ENCODE measurements around the gene CPVL.

Gene CPVL

DNA sequence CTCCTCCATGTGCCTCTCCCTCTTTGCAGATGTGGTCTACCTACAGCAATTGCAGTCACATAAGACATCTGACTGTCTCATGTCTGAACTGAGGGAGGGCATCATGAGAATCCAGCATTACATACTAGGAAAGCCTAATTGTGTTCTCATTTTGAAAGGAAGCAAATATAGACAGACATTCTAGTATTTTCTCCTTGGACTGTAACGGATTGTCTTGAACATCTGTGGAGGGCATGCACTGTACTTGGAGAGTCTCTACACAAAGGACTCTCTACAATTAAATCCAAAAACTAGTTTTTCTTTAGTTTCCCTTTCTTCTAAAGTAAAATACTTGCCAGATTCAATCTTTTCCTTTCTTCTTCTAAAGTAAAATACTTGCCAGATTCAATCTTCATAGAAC lies 153.5 kb downstream of the CPVL start:
- H3K4me2 ChIP-seq (ENCODE audit: low read length): no peak overlapping the region
- H3K27me3 ChIP-seq (ENCODE audit: control insufficient read depth, insufficient read depth, low read length): no peaks in the 10 kb centered on the region
- H3K36me3 ChIP-seq (ENCODE audit: insufficient read depth, low read length): no peaks in the 10 kb centered on the region
- H3K4me3 ChIP-seq (ENCODE audit: low read length): no peak overlapping the region
- H3K9me3 ChIP-seq (replicated peaks; ENCODE audit: low read length): no peaks in the 10 kb centered on the region
- no peak overlapping the region for H3K9ac ChIP-seq (ENCODE audit: low read depth, low read length)
- H3K4me1 ChIP-seq (ENCODE audit: control insufficient read depth, insufficient read depth, low read length): peaks cover 30% of the 10 kb centered on the region

DNA sequence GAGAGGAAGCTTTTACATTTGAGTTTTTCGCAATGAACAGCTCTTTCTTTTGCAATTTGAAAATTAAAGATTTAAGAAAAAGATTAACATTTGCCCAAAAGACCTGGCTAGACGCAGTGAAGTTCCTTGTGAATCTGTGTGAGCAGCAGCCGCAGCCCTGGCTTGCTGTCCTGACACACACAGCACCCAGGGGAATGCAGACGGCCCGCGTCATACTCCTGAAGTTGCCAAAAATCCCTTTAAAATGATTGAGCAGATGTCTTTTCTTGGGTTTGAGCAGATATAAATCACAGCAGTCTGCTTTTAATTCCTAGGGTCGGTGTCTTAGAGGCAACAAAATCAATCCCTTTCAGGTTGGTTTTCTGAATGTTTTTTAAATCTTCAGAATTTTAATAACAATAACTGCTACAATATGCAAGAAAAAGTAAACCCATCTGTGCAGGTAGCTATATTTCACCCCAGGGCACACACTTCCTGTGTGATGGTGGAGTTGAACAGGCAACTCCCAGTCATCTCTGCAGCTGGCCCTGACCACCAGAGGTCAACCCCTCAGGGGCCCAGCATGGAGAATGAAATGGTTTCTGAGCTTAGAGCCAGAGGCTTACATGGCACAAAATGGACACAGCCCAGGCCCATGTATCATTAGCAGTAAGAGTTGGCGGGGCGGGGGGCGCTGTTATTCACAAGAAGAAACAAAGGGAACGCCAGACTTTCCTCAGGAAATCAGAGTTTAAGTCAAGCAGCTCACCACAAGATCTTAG lies 156.0 kb downstream of the CPVL start:
- Histone ChIP-seq H3K9me3 (replicated peaks; ENCODE audit: low read length) (no peaks in the 10 kb centered on the region), H3K9ac (ENCODE audit: low read depth, low read length) (no peak overlapping the region), H3K27me3 (ENCODE audit: control insufficient read depth, insufficient read depth, low read length) (no peaks in the 10 kb centered on the region), H3K4me3 (ENCODE audit: low read length) (no peak overlapping the region), H3K4me1 (ENCODE audit: control insufficient read depth, insufficient read depth, low read length) (peaks cover 48% of the 10 kb centered on the region), H3K4me2 (ENCODE audit: low read length) (peak overlapping the region; percentile 34), H3K36me3 (ENCODE audit: insufficient read depth, low read length) (no peaks in the 10 kb centered on the region)

GRCh38 chr7:28989211-28989980 lies 156.9 kb downstream of the CPVL start:
- Histone ChIP-seq H3K27me3 (ENCODE audit: control insufficient read depth, insufficient read depth, low read length) (no peaks in the 10 kb centered on the region), H3K4me1 (ENCODE audit: control insufficient read depth, insufficient read depth, low read length) (peaks cover 56% of the 10 kb centered on the region)

GRCh38 chr7:28988810-28989209 lies 157.5 kb downstream of the CPVL start:
- Histone ChIP-seq H3K4me1 (ENCODE audit: control insufficient read depth, insufficient read depth, low read length) (peaks cover 62% of the 10 kb centered on the region), H3K4me2 (ENCODE audit: low read length) (peak overlapping the region; percentile 5), H3K36me3 (ENCODE audit: insufficient read depth, low read length) (no peaks in the 10 kb centered on the region), H3K4me3 (ENCODE audit: low read length) (no peak overlapping the region), H3K27me3 (ENCODE audit: control insufficient read depth, insufficient read depth, low read length) (no peaks in the 10 kb centered on the region), H3K9me3 (replicated peaks; ENCODE audit: low read length) (no peaks in the 10 kb centered on the region), H3K9ac (ENCODE audit: low read depth, low read length) (no peak overlapping the region)

More at GRCh38 chr7:28989211-28989980, 156.9 kb downstream of the CPVL start:
- Histone ChIP-seq H3K36me3 (ENCODE audit: insufficient read depth, low read length) (no peaks in the 10 kb centered on the region), H3K4me2 (ENCODE audit: low read length) (peak overlapping the region; percentile 34), H3K9me3 (replicated peaks; ENCODE audit: low read length) (no peaks in the 10 kb centered on the region), H3K9ac (ENCODE audit: low read depth, low read length) (no peak overlapping the region), H3K4me3 (ENCODE audit: low read length) (no peak overlapping the region)

GRCh38 chr7:28988091-28988490 lies 158.2 kb downstream of the CPVL start:
- Histone ChIP-seq H3K9ac (ENCODE audit: low read depth, low read length) (no peak overlapping the region), H3K27me3 (ENCODE audit: control insufficient read depth, insufficient read depth, low read length) (no peaks in the 10 kb centered on the region), H3K9me3 (replicated peaks; ENCODE audit: low read length) (no peaks in the 10 kb centered on the region), H3K4me3 (ENCODE audit: low read length) (no peak overlapping the region), H3K36me3 (ENCODE audit: insufficient read depth, low read length) (no peaks in the 10 kb centered on the region), H3K4me2 (ENCODE audit: low read length) (no peak overlapping the region), H3K4me1 (ENCODE audit: control insufficient read depth, insufficient read depth, low read length) (peaks cover 62% of the 10 kb centered on the region)

DNA sequence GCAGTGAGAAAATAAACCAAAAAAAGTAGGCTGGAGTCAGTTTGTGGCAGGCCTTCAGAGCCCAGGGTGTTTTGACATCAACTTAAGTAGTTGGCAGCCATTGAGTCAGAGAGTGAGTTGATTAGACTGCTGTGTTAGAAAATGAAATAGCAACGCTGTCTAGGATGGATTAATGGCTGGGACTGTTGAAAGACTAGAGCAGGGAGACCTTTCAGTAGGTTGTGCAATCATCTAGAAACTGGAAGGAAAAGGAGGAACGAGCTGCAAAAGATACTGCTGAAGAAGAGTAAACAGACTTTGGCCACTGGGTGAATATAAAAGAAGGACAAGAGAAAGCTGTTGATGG lies 159.6 kb downstream of the CPVL start:
- Histone ChIP-seq H3K36me3 (ENCODE audit: insufficient read depth, low read length) (no peaks in the 10 kb centered on the region), H3K4me3 (ENCODE audit: low read length) (no peak overlapping the region), H3K27me3 (ENCODE audit: control insufficient read depth, insufficient read depth, low read length) (no peaks in the 10 kb centered on the region), H3K9me3 (replicated peaks; ENCODE audit: low read length) (no peaks in the 10 kb centered on the region), H3K9ac (ENCODE audit: low read depth, low read length) (no peak overlapping the region), H3K4me2 (ENCODE audit: low read length) (no peak overlapping the region), H3K4me1 (ENCODE audit: control insufficient read depth, insufficient read depth, low read length) (peaks cover 62% of the 10 kb centered on the region)

DNA sequence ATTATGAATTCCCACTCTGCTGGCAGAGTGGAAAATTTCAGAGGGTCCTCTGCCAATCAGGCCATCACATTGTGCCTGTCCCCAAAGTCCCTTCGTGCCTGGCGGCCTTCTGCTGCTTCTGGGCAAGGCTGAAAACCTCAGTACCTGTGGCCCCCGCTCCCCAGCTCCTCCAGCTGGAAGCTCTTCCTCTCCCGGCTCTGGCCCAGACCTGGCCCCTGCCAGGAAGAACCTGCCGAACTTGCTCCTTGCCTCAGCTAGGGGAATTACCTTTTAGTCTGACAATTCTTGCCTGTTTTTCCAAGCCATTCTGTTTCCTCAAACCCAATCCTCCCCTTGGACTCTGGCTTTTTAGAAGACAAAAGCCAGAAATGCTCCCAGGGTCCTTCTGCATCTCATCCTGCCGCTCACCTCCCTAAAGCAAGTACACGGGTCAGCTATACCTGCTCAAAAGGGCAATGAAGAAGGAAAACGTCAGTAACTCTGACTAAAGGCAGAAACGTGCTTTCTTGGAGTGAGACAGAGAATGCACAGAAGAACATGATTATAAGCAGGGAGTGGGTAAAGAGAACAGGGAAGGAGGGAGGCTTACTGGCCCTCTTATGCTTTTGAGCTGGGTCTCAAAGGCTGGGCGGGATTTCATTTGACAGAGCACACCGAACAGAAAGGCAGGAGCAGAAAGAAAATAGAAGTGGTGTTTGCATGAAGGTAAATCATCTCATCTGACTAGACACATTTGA lies 160.1 kb downstream of the CPVL start:
- Histone ChIP-seq H3K4me3 (ENCODE audit: low read length) (no peak overlapping the region), H3K4me2 (ENCODE audit: low read length) (no peak overlapping the region), H3K36me3 (ENCODE audit: insufficient read depth, low read length) (no peaks in the 10 kb centered on the region), H3K4me1 (ENCODE audit: control insufficient read depth, insufficient read depth, low read length) (peaks cover 62% of the 10 kb centered on the region), H3K9me3 (replicated peaks; ENCODE audit: low read length) (no peaks in the 10 kb centered on the region), H3K9ac (ENCODE audit: low read depth, low read length) (no peak overlapping the region), H3K27me3 (ENCODE audit: control insufficient read depth, insufficient read depth, low read length) (no peaks in the 10 kb centered on the region)

GRCh38 chr7:28984631-28985030 lies 161.7 kb downstream of the CPVL start:
- Histone ChIP-seq H3K4me3 (ENCODE audit: low read length) (peak overlapping the region; percentile 43), H3K9ac (ENCODE audit: low read depth, low read length) (no peak overlapping the region), H3K4me2 (ENCODE audit: low read length) (peak overlapping the region; percentile 65), H3K9me3 (replicated peaks; ENCODE audit: low read length) (no peaks in the 10 kb centered on the region), H3K27me3 (ENCODE audit: control insufficient read depth, insufficient read depth, low read length) (no peaks in the 10 kb centered on the region), H3K36me3 (ENCODE audit: insufficient read depth, low read length) (no peaks in the 10 kb centered on the region), H3K4me1 (ENCODE audit: control insufficient read depth, insufficient read depth, low read length) (peaks cover 51% of the 10 kb centered on the region)

DNA sequence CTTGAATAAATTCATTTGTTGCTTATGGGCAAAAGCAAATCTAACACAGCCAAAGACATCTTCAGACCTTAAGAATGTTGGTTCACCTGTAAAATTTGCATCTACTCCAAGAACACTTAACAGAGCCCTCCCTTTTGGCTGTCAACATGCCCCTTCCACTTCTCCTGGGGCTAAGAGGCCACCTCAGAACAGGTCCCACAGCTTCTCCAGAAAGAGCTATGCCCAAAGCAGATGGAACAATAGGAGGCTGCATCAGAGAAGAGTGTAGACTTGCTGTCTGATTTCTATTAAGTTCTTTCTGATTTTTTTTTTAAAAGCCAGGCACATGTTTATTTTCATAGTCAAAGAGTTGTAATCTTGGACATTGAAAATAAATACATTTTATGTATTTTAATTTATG lies 162.1 kb downstream of the CPVL start:
- no peak overlapping the region for H3K4me3 ChIP-seq (ENCODE audit: low read length)
- H3K9ac ChIP-seq (ENCODE audit: low read depth, low read length): no peak overlapping the region
- H3K4me1 ChIP-seq (ENCODE audit: control insufficient read depth, insufficient read depth, low read length): peaks cover 47% of the 10 kb centered on the region
- no peaks in the 10 kb centered on the region for H3K36me3 ChIP-seq (ENCODE audit: insufficient read depth, low read length)
- H3K27me3 ChIP-seq (ENCODE audit: control insufficient read depth, insufficient read depth, low read length): no peaks in the 10 kb centered on the region
- H3K4me2 ChIP-seq (ENCODE audit: low read length): peak overlapping the region; percentile 5
- H3K9me3 ChIP-seq (replicated peaks; ENCODE audit: low read length): no peaks in the 10 kb centered on the region

- H3K36me3 ChIP-seq (ENCODE audit: insufficient read depth, low read length): no peaks in the 10 kb centered on the region
- H3K9ac ChIP-seq (ENCODE audit: low read depth, low read length): no peak overlapping the region
- H3K4me3 ChIP-seq (ENCODE audit: low read length): no peak overlapping the region
- no peaks in the 10 kb centered on the region for H3K9me3 ChIP-seq (replicated peaks; ENCODE audit: low read length)
- H3K27me3 ChIP-seq (ENCODE audit: control insufficient read depth, insufficient read depth, low read length): no peaks in the 10 kb centered on the region
- H3K4me1 ChIP-seq (ENCODE audit: control insufficient read depth, insufficient read depth, low read length): peaks cover 40% of the 10 kb centered on the region
- H3K4me2 ChIP-seq (ENCODE audit: low read length): no peak overlapping the region
Observed at GRCh38 chr7:28983396-28984190, 162.7 kb downstream of the CPVL start.

GRCh38 chr7:28981161-28981465 lies 165.2 kb downstream of the CPVL start:
- Histone ChIP-seq H3K4me3 (ENCODE audit: low read length) (no peak overlapping the region), H3K9ac (ENCODE audit: low read depth, low read length) (no peak overlapping the region), H3K4me1 (ENCODE audit: control insufficient read depth, insufficient read depth, low read length) (peaks cover 19% of the 10 kb centered on the region), H3K27me3 (ENCODE audit: control insufficient read depth, insufficient read depth, low read length) (no peaks in the 10 kb centered on the region), H3K4me2 (ENCODE audit: low read length) (no peak overlapping the region), H3K36me3 (ENCODE audit: insufficient read depth, low read length) (no peaks in the 10 kb centered on the region), H3K9me3 (replicated peaks; ENCODE audit: low read length) (peaks cover 3% of the 10 kb centered on the region)

Data from skeletal muscle satellite cell (primary cell).